ENCODE measurements around the gene HUS1.

HUS1 gene

GRCh38 chr7:47978790-47979144 is 648 bp downstream of the HUS1 start:
- no peak for DNase-seq

GRCh38 chr7:47973739-47974138 is 5.7 kb downstream of the HUS1 start:
- no peak for DNase-seq

- DNase-seq = no peak
These were observed 8.7 kb downstream of the HUS1 start for GRCh38 chr7:47970761-47971160.

- peak; percentile 64 for DNase-seq
These were observed 10.3 kb downstream of the HUS1 start for GRCh38 chr7:47968847-47969774.

- DNase-seq = peak; percentile 18
These were observed 11.7 kb downstream of the HUS1 start for GRCh38 chr7:47967708-47968107.

GRCh38 chr7:47967123-47967522 is 12.3 kb downstream of the HUS1 start:
- DNase-seq = no peak

- DNase-seq = no peak
These were observed 14.0 kb downstream of the HUS1 start for GRCh38 chr7:47965456-47965855.

GRCh38 chr7:47962262-47962661 is 17.2 kb downstream of the HUS1 start:
- DNase-seq = no peak

- no peak for DNase-seq
These were observed 22.3 kb downstream of the HUS1 start for GRCh38 chr7:47957156-47957555.

- no peak for DNase-seq
These were observed 23.2 kb downstream of the HUS1 start for GRCh38 chr7:47956220-47956619.

GRCh38 chr7:47954231-47954911 is 25.0 kb downstream of the HUS1 start:
- peak; percentile 83 for DNase-seq

GRCh38 chr7:47953822-47954221 is 25.6 kb downstream of the HUS1 start:
- no peak for DNase-seq

- DNase-seq = no peak
These were observed 27.2 kb downstream of the HUS1 start for GRCh38 chr7:47952224-47952623.

- no peak for DNase-seq
These were observed 28.0 kb downstream of the HUS1 start for GRCh38 chr7:47951374-47951773.

- no peak for DNase-seq
These were observed 28.7 kb downstream of the HUS1 start for GRCh38 chr7:47950714-47951113.

GRCh38 chr7:47949703-47950102 is 29.7 kb downstream of the HUS1 start:
- no peak for DNase-seq

- no peak for DNase-seq
These were observed 31.1 kb downstream of the HUS1 start, which contains the start of gene PKD1L1 for GRCh38 chr7:47948141-47948790. Gene PKD1L1 (minus strand): TSS chr7:47948466. CDS start chr7:47948440, 26 bp downstream.

- DNase-seq = no peak
These were observed 32.1 kb downstream of the HUS1 start for GRCh38 chr7:47947355-47947749.

- no peak for DNase-seq
These were observed 32.6 kb downstream of the HUS1 start for GRCh38 chr7:47946581-47947354.

- peak; percentile 65 for DNase-seq
These were observed 34.0 kb downstream of the HUS1 start for GRCh38 chr7:47945261-47946015.

- DNase-seq = no peak
These were observed 34.7 kb downstream of the HUS1 start for GRCh38 chr7:47944536-47945260.
